ENCODE measurements around the gene GNS. TPM values are rescaled to one million over a fixed set of nuclear protein-coding genes. Genes with fewer than 3 reads are reported as not detected.

Gene GNS
- total RNA-seq, 1 experiment from 2014 or later = 85.1 TPM

- no peak overlapping the region for H3K4me3 Mint-ChIP-seq (ENCODE audit: low read depth, unreplicated experiment)
- TF ChIP-seq, protein P1, sequence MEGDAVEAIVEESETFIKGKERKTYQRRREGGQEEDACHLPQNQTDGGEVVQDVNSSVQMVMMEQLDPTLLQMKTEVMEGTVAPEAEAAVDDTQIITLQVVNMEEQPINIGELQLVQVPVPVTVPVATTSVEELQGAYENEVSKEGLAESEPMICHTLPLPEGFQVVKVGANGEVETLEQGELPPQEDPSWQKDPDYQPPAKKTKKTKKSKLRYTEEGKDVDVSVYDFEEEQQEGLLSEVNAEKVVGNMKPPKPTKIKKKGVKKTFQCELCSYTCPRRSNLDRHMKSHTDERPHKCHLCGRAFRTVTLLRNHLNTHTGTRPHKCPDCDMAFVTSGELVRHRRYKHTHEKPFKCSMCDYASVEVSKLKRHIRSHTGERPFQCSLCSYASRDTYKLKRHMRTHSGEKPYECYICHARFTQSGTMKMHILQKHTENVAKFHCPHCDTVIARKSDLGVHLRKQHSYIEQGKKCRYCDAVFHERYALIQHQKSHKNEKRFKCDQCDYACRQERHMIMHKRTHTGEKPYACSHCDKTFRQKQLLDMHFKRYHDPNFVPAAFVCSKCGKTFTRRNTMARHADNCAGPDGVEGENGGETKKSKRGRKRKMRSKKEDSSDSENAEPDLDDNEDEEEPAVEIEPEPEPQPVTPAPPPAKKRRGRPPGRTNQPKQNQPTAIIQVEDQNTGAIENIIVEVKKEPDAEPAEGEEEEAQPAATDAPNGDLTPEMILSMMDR (IDR thresholded peaks at IDR 0.05; ENCODE audit: unreplicated experiment) = no peak
- intact Hi-C loops (cut with micrococcal nuclease; ENCODE audit: unreplicated experiment) = no loop called here
- H3K36me3 Mint-ChIP-seq (ENCODE audit: insufficient read depth, unreplicated experiment) = peaks cover 37% of the 10 kb centered on the region
- no peaks in the 10 kb centered on the region for H3K9me3 Mint-ChIP-seq (ENCODE audit: low read depth, unreplicated experiment)
- H3K27ac Mint-ChIP-seq (ENCODE audit: unreplicated experiment) = peak overlapping the region; percentile 42
- CTCF ChIA-PET = interaction anchor here (1.6 kb wide), 1 partner anchor 9 kb away, joined by 8 read pairs; no protein-coding TSS in a partner anchor
- no peak for DNase-seq
- no peaks in the 10 kb centered on the region for H3K4me1 Mint-ChIP-seq (ENCODE audit: low read depth, unreplicated experiment)
- BruUV-seq (replicated peaks) = no TSS peak
- H3K27me3 Mint-ChIP-seq (ENCODE audit: unreplicated experiment) = no peaks in the 10 kb centered on the region
These were observed 52.9 kb downstream of the GNS start for GRCh38 chr12:64706306-64706705.

- Mint-ChIP-seq H3K27me3 (ENCODE audit: unreplicated experiment) (no peaks in the 10 kb centered on the region), H3K36me3 (ENCODE audit: insufficient read depth, unreplicated experiment) (peaks cover 70% of the 10 kb centered on the region), H3K4me1 (ENCODE audit: low read depth, unreplicated experiment) (no peaks in the 10 kb centered on the region), H3K4me3 (ENCODE audit: low read depth, unreplicated experiment) (no peak overlapping the region), H3K9me3 (ENCODE audit: low read depth, unreplicated experiment) (no peaks in the 10 kb centered on the region), H3K27ac (ENCODE audit: unreplicated experiment) (peak overlapping the region; percentile 21)
- intact Hi-C loops (cut with micrococcal nuclease; ENCODE audit: unreplicated experiment) = no loop called here
- CTCF ChIA-PET = interaction anchor here (0.6 kb wide), 1 partner anchor 51 kb away, joined by 3 read pairs; no protein-coding TSS in a partner anchor
- no peak for DNase-seq
- TF ChIP-seq, protein P1 (IDR thresholded peaks at IDR 0.05; ENCODE audit: unreplicated experiment) = no peak
- no TSS peak for BruUV-seq (replicated peaks)
These were observed 57.9 kb downstream of the GNS start for GRCh38 chr12:64701283-64701682.

GRCh38 chr12:64700532-64700931, 58.7 kb downstream of the GNS start:
- CTCF ChIA-PET = interaction anchor here (0.6 kb wide), 1 partner anchor 31 kb away, joined by 3 read pairs; no protein-coding TSS in a partner anchor
- intact Hi-C loops (cut with micrococcal nuclease; ENCODE audit: unreplicated experiment) = no loop called here
- Mint-ChIP-seq H3K27me3 (ENCODE audit: unreplicated experiment) (no peaks in the 10 kb centered on the region), H3K27ac (ENCODE audit: unreplicated experiment) (peak overlapping the region; percentile 21), H3K4me3 (ENCODE audit: low read depth, unreplicated experiment) (no peak overlapping the region), H3K9me3 (ENCODE audit: low read depth, unreplicated experiment) (no peaks in the 10 kb centered on the region), H3K36me3 (ENCODE audit: insufficient read depth, unreplicated experiment) (peaks cover 77% of the 10 kb centered on the region), H3K4me1 (ENCODE audit: low read depth, unreplicated experiment) (peaks cover 2% of the 10 kb centered on the region)
- TF ChIP-seq, protein P1 (IDR thresholded peaks at IDR 0.05; ENCODE audit: unreplicated experiment) = no peak
- no peak for DNase-seq
- no TSS peak for BruUV-seq (replicated peaks)

DNA sequence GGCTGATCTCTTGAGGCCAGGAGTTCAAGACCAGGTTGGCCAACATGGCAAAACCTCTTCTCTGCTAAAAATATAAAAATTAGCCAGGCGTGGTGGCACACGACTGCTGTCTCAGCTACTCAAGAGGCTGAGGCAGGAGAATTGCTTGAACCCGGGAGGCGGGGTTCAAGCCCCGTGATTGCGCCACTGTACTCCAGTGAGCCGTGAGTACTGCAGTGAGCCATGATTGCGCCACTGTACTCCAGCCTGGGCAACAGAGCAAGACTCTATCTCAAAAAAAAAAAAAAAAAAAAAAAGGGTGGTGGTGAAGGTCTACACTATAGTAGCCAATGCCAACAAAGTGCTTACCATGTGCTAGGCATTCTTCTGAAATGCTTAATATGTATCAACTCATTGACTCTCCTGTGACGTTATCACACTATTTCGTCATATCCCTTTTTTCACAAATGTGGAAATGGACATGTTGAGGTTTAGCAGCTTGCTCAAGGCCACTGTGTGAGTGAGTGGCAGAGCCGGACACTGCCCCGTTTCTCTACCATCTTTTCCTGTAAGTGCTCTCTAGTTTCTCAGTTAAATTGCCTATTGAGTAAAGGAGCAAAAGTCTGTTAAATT, 59.6 kb downstream of the GNS start:
- H3K27me3 Mint-ChIP-seq (ENCODE audit: unreplicated experiment) = no peaks in the 10 kb centered on the region
- intact Hi-C loops (cut with micrococcal nuclease; ENCODE audit: unreplicated experiment) = loop anchor here (2.0 kb wide), 1 partner anchor 91 kb away; no protein-coding TSS in a partner anchor
- H3K36me3 Mint-ChIP-seq (ENCODE audit: insufficient read depth, unreplicated experiment) = peaks cover 83% of the 10 kb centered on the region
- CTCF ChIA-PET = no interaction called here
- TF ChIP-seq, protein P1 (IDR thresholded peaks at IDR 0.05; ENCODE audit: unreplicated experiment) = no peak
- DNase-seq = no peak
- H3K4me1 Mint-ChIP-seq (ENCODE audit: low read depth, unreplicated experiment) = peaks cover 9% of the 10 kb centered on the region
- no peak overlapping the region for H3K4me3 Mint-ChIP-seq (ENCODE audit: low read depth, unreplicated experiment)
- H3K9me3 Mint-ChIP-seq (ENCODE audit: low read depth, unreplicated experiment) = no peaks in the 10 kb centered on the region
- no TSS peak for BruUV-seq (replicated peaks)
- H3K27ac Mint-ChIP-seq (ENCODE audit: unreplicated experiment) = no peak overlapping the region

Data from Calu3 (cell line).